Activated naive CD4-positive, alpha-beta T cell treated with anti-CD3 and anti-CD28 coated beads, Interleukin-2, amount 50 U/mL, for 24 hours (primary cell): ENCODE measurements around the gene APMAP.

ENCODE experiments used
- H3K27ac Mint-ChIP-seq: one replicate; pipeline ENCODE4 v1.8.0; 2021; ENCODE audit warnings: mild to moderate bottlenecking, mixed read lengths
- H3K27me3 Mint-ChIP-seq: one replicate; pipeline ENCODE4 v1.8.0; 2021; ENCODE audit warnings: mixed read lengths
- H3K36me3 Mint-ChIP-seq: one replicate; pipeline ENCODE4 v1.8.0; 2021; ENCODE audit warnings: mixed read lengths
- H3K4me1 Mint-ChIP-seq: one replicate; pipeline ENCODE4 v1.8.0; 2021; ENCODE audit warnings: mixed read lengths
- H3K4me3 Mint-ChIP-seq: one replicate; pipeline ENCODE4 v1.8.0; 2021; ENCODE audit warnings: mild to moderate bottlenecking, mixed read lengths
- H3K9me3 Mint-ChIP-seq: one replicate; pipeline ENCODE4 v1.8.0; 2021; ENCODE audit warnings: mixed read lengths

Gene APMAP, protein sequence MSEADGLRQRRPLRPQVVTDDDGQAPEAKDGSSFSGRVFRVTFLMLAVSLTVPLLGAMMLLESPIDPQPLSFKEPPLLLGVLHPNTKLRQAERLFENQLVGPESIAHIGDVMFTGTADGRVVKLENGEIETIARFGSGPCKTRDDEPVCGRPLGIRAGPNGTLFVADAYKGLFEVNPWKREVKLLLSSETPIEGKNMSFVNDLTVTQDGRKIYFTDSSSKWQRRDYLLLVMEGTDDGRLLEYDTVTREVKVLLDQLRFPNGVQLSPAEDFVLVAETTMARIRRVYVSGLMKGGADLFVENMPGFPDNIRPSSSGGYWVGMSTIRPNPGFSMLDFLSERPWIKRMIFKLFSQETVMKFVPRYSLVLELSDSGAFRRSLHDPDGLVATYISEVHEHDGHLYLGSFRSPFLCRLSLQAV

DNA sequence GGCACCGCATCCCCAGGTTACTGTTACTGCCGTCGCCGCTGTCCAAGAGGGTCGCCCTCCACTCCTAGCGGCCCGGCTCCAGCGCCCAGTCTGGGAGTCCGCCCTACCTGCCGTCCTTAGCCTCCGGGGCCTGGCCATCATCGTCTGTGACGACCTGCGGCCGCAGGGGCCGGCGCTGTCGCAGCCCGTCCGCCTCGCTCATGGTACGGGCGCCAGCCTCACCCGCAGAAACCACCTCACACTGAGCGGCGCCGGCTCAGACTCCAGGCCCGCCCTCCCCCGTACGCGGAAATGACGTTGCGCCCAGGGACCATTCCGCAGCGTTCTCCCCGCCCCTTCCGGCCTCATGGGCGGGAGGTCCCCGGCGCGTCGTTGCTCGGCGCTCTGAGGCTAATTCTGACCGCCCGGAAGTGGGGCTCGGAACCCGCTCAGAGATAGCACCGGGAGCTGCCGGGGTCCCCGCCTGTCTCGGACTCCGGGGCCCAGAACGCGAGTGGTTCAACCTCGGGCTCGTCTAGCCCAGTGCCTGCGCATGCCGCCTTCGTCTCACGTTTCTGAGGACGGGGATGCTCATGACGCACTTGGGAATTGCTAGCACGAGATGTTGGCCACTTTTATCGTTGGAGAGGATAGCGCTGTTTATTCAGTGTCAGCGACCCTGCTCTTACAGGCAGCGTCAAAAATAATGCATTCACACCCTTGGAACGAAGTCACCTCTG, at the start of gene APMAP:
Gene APMAP (minus strand): TSS at position 265 of the 719 bp plus-strand sequence. CDS start 63 bp downstream, at position 202.
- H3K9me3 Mint-ChIP-seq = no peaks in the 10 kb centered on the region
- H3K4me1 Mint-ChIP-seq = peaks cover 58% of the 10 kb centered on the region
- no peaks in the 10 kb centered on the region for H3K27me3 Mint-ChIP-seq
- peak within 1 kb of the TSS; percentile 99 for H3K4me3 Mint-ChIP-seq
- H3K27ac Mint-ChIP-seq = peak within 1 kb of the TSS; percentile 95
- peaks cover 3% of the 10 kb centered on the region for H3K36me3 Mint-ChIP-seq

- Mint-ChIP-seq H3K4me3 (no peak overlapping the region), H3K27ac (peak overlapping the region; percentile 68), H3K4me1 (peaks cover 55% of the 10 kb centered on the region), H3K9me3 (no peaks in the 10 kb centered on the region), H3K36me3 (no peaks in the 10 kb centered on the region), H3K27me3 (no peaks in the 10 kb centered on the region)
Observed at GRCh38 chr20:25041813-25042530, 49.4 kb upstream of the APMAP start.

- Mint-ChIP-seq H3K9me3 (no peaks in the 10 kb centered on the region), H3K4me1 (peaks cover 71% of the 10 kb centered on the region), H3K27me3 (no peaks in the 10 kb centered on the region), H3K36me3 (no peaks in the 10 kb centered on the region), H3K4me3 (no peak overlapping the region), H3K27ac (no peak overlapping the region)
Observed at GRCh38 chr20:25040438-25040831, 47.9 kb upstream of the APMAP start.

- H3K27me3 Mint-ChIP-seq = no peaks in the 10 kb centered on the region
- peaks cover 74% of the 10 kb centered on the region for H3K4me1 Mint-ChIP-seq
- peak overlapping the region; percentile 41 for H3K27ac Mint-ChIP-seq
- H3K36me3 Mint-ChIP-seq = no peaks in the 10 kb centered on the region
- no peak overlapping the region for H3K4me3 Mint-ChIP-seq
- no peaks in the 10 kb centered on the region for H3K9me3 Mint-ChIP-seq
Observed at GRCh38 chr20:25039697-25040437, 47.3 kb upstream of the APMAP start.

- no peak overlapping the region for H3K4me3 Mint-ChIP-seq
- H3K36me3 Mint-ChIP-seq = no peaks in the 10 kb centered on the region
- H3K9me3 Mint-ChIP-seq = no peaks in the 10 kb centered on the region
- H3K27ac Mint-ChIP-seq = no peak overlapping the region
- peaks cover 75% of the 10 kb centered on the region for H3K4me1 Mint-ChIP-seq
- no peaks in the 10 kb centered on the region for H3K27me3 Mint-ChIP-seq
Observed at GRCh38 chr20:25038591-25039015, 46.1 kb upstream of the APMAP start.

- Mint-ChIP-seq H3K27me3 (no peaks in the 10 kb centered on the region), H3K4me3 (no peak overlapping the region), H3K4me1 (peaks cover 76% of the 10 kb centered on the region), H3K9me3 (no peaks in the 10 kb centered on the region), H3K36me3 (no peaks in the 10 kb centered on the region), H3K27ac (peak overlapping the region; percentile 46)
Observed at GRCh38 chr20:25038103-25038410, 45.5 kb upstream of the APMAP start.

DNA sequence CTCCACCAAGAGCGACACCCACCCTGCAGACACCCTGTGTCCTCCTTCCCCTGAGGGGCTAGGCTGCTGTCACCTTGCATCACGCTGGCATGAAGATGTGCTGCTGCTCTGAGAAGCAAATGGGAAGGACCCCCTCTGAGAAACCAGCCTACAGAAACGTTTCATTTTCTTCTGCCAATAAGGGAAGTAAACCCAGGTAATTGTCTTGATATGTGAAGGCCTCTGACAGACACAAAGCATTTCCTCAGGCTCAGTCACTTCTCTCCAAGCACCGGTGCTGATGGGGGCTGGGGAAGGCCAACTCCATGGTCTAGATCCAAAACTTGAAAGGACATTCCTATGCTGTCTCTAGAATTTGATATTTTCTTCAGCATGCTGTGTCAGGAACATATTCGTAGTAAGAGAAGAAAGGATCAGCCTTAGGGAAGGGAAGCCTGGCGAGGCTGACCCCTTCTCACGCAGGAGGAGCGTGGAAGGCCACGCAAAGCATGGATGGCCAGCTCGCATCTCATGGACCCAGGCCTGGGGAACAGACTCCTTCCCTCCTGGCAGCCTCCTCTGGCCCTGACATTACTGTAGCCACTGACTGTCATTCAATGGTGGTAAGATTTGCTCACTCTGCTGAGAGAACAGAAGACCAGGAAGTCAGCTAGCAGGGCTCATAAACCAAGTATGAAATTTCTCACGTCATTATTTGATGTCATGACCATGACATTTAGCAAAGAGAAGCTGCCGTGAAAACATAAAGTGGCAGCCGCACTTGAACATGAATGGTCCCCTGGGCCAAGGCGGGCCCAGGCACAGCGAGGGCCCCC, 44.9 kb upstream of the APMAP start:
- Mint-ChIP-seq H3K27me3 (no peaks in the 10 kb centered on the region), H3K9me3 (no peaks in the 10 kb centered on the region), H3K36me3 (no peaks in the 10 kb centered on the region), H3K4me3 (no peak overlapping the region), H3K27ac (peak overlapping the region; percentile 51), H3K4me1 (peaks cover 71% of the 10 kb centered on the region)

GRCh38 chr20:25036331-25036936, 43.9 kb upstream of the APMAP start:
- H3K27ac Mint-ChIP-seq = peak overlapping the region; percentile 84
- peak overlapping the region; percentile 57 for H3K4me3 Mint-ChIP-seq
- no peaks in the 10 kb centered on the region for H3K9me3 Mint-ChIP-seq
- no peaks in the 10 kb centered on the region for H3K27me3 Mint-ChIP-seq
- H3K4me1 Mint-ChIP-seq = peaks cover 63% of the 10 kb centered on the region
- no peaks in the 10 kb centered on the region for H3K36me3 Mint-ChIP-seq

- Mint-ChIP-seq H3K27ac (peak overlapping the region; percentile 84), H3K4me1 (peaks cover 59% of the 10 kb centered on the region), H3K4me3 (peak overlapping the region; percentile 57), H3K36me3 (no peaks in the 10 kb centered on the region), H3K27me3 (no peaks in the 10 kb centered on the region), H3K9me3 (no peaks in the 10 kb centered on the region)
Observed at GRCh38 chr20:25035921-25036320, 43.4 kb upstream of the APMAP start.

DNA sequence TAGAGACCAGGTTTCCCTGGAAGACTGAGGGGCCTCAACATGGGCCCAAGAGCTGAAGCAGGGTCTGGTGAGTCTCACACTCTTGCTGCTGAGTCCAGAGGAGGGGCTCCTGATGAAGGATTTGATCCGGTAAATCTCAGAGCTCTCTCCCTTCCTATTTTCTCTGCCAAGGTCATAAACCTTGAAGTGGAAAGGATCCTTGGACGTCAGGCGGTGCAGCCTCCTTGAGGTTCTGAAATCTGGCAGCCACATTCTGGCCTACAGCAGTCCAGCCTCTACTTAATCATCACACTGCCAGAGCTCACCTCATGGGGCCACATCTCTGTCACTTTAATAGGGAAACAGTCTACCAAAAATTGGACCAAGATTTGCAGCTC, 41.4 kb upstream of the APMAP start:
- Mint-ChIP-seq H3K27ac (no peak overlapping the region), H3K9me3 (no peaks in the 10 kb centered on the region), H3K4me1 (peaks cover 56% of the 10 kb centered on the region), H3K36me3 (no peaks in the 10 kb centered on the region), H3K4me3 (no peak overlapping the region), H3K27me3 (no peaks in the 10 kb centered on the region)

- H3K27me3 Mint-ChIP-seq = no peaks in the 10 kb centered on the region
- H3K4me1 Mint-ChIP-seq = peaks cover 52% of the 10 kb centered on the region
- no peak overlapping the region for H3K27ac Mint-ChIP-seq
- no peaks in the 10 kb centered on the region for H3K36me3 Mint-ChIP-seq
- H3K4me3 Mint-ChIP-seq = no peak overlapping the region
- H3K9me3 Mint-ChIP-seq = no peaks in the 10 kb centered on the region
Observed at GRCh38 chr20:25033265-25033923, 40.8 kb upstream of the APMAP start.

DNA sequence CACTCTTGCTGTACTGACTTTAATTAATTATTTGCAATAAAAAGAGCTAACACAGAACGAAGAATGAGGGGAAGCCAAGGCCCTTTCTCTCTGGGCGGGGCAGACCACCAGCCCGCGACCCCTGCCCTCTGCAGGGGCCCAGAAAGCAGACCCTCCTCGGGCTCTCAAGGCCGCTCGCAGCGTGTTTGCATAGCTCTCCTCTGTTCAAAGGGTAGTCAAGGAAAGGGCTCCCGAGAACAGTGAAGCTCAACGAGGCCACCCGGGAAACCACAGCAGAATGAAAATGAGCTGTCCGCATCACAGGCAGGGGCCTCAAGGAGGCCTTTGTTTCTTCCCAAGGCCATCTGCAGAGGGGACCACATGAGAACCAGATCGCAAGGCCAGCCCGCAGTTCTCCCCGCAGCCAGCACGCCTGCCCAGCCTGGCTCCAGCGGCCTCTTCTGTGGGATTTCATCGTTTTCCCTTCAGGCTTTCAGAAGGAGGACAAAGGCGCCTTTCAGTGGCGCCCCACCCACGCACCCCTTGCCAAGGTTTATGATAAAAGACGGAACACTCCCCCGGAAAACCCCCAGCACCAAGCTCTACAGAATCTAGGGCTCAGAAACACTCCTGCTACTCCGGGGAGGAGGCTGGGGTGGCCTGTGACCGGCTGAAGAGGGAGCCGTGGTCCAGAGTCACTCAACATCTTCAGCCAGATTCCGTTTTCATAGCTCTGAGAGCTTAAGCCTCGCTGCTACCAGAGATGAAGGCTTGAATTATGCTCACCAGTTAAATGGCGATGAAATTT, 40.1 kb upstream of the APMAP start:
- H3K4me3 Mint-ChIP-seq = no peak overlapping the region
- peaks cover 2% of the 10 kb centered on the region for H3K36me3 Mint-ChIP-seq
- H3K9me3 Mint-ChIP-seq = no peaks in the 10 kb centered on the region
- no peaks in the 10 kb centered on the region for H3K27me3 Mint-ChIP-seq
- no peak overlapping the region for H3K27ac Mint-ChIP-seq
- peaks cover 48% of the 10 kb centered on the region for H3K4me1 Mint-ChIP-seq

- H3K27me3 Mint-ChIP-seq = no peaks in the 10 kb centered on the region
- no peaks in the 10 kb centered on the region for H3K9me3 Mint-ChIP-seq
- no peak overlapping the region for H3K27ac Mint-ChIP-seq
- peaks cover 48% of the 10 kb centered on the region for H3K4me1 Mint-ChIP-seq
- peaks cover 6% of the 10 kb centered on the region for H3K36me3 Mint-ChIP-seq
- H3K4me3 Mint-ChIP-seq = no peak overlapping the region
Observed at GRCh38 chr20:25032065-25032477, 39.5 kb upstream of the APMAP start.
